AG04450 (cell line): ENCODE measurements around the gene KHSRP. TPM values are rescaled to one million over a fixed set of nuclear protein-coding genes. Genes with fewer than 3 reads are reported as not detected.
A peak's percentile ranks its signal among the peaks of the same experiment; 100 is the strongest.

ENCODE experiments used
- CTCF ChIA-PET: fragments of 300-600, 350-600 bp; formaldehyde crosslinking; extraction: SDS; loops from one replicate; lab custom pipeline; 2022; ENCODE audit warnings: antibody characterized with exemption, inconsistent platforms; lab: Charles Lee
- POLR2A ChIA-PET: fragments of 350-600 bp; formaldehyde crosslinking; extraction: SDS; loops from one replicate; lab custom pipeline; 2021; ENCODE audit warnings: antibody characterized with exemption, inconsistent platforms; lab: Yijun Ruan, JAX
- DNase-seq: peaks from one replicate; pipeline ENCODE4 v3.0.0-alpha.2; 2011; ENCODE audit warnings: low read depth, low spot score
- H3K27ac ChIP-seq: one replicate; pipeline ENCODE4 v1.5.1; 2012; ENCODE audit warnings: low read depth, low read length, control low read depth
- H3K27me3 ChIP-seq: one replicate; pipeline ENCODE4 v1.6.0; 2012; ENCODE audit warnings: low read length; ENCODE audit not compliant: control insufficient read depth, insufficient read depth
- H3K4me3 ChIP-seq: 2 replicates; pipeline ENCODE4 v1.5.1; 2011; ENCODE audit warnings: mild to moderate bottlenecking, low read depth, low read length, control low read depth
- H3K9me3 ChIP-seq: 2 replicates; pipeline ENCODE4 v1.5.1; 2012; ENCODE audit warnings: low read length; ENCODE audit not compliant: control insufficient read depth, insufficient read depth
- CTCF ChIP-seq: IDR thresholded peaks from 2 replicates; pipeline ENCODE4 v1.5.1; 2011; ENCODE audit warnings: low read depth, low read length, control low read depth, inconsistent platforms
- polyA plus RNA-seq: library from polyadenylated mRNA; depleted of rRNA; stranded (reverse); fragments of >200 nt; gene quantifications from 2 replicates; pipeline ENCODE4 v1.2.3, GENCODE V29; 2011

KHSRP gene
- polyA plus RNA-seq, 1 experiment = 57.0 TPM

- POLR2A ChIA-PET = no interaction called here
- no peak for TF ChIP-seq CTCF
- Histone ChIP-seq H3K27me3 (no peaks in the 10 kb centered on the region), H3K4me3 (no peak overlapping the region), H3K27ac (no peak overlapping the region), H3K9me3 (peaks cover 3% of the 10 kb centered on the region; the same call in 1 of the 2 replicates)
- CTCF ChIA-PET = no interaction called here
- no peak for DNase-seq
Measured at GRCh38 chr19:6394831-6395230, 29.8 kb downstream of the KHSRP start.

DNA sequence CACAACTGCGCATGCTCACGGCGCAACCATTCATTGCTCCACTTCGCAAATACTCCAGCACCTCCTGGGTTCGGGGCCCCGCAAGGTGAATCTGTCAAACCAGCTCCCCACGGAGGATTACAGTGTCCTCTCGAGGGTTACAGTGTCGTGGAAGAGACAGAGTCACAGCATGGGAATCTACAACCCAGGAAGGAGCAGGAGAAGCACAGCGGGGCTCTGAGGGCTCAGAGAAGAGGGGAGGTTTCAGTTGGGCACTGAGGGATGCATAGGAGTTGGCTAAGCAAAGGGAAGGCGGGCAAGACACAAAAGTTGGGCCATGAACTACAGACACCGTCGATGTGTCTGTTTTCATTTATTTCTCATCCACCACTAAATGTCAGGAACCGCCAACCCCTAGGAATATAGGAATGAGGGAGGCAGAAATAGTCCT lies 30.6 kb downstream of the KHSRP start:
- H3K27me3 ChIP-seq = no peaks in the 10 kb centered on the region
- H3K9me3 ChIP-seq = peaks cover 3% of the 10 kb centered on the region; the same call in 1 of the 2 replicates
- ChIA-PET POLR2A (interaction anchor here (1.0 to 1.7 kb wide), 3 partner anchors 17 to 31 kb away, joined by 3 to 9 read pairs (median 6); partner anchors contain the start of genes ALKBH7 and KHSRP), CTCF (no interaction called here)
- peak overlapping the region; percentile 89 for H3K4me3 ChIP-seq
- H3K27ac ChIP-seq = peak overlapping the region; percentile 97
- DNase-seq = no peak
- no peak for TF ChIP-seq CTCF

GRCh38 chr19:6393074-6393982 lies 31.3 kb downstream of the KHSRP start, which contains the start of gene GTF2F1:
TSS of gene GTF2F1 (minus strand) at chr19:6393164. CDS start at chr19:6392995, 169 bp downstream.
- H3K9me3 ChIP-seq = peaks cover 3% of the 10 kb centered on the region; the same call in 1 of the 2 replicates
- ChIA-PET CTCF (no interaction called here), POLR2A (interaction anchor here (0.8 to 1.7 kb wide), 5 partner anchors 17 to 77 kb away, joined by 3 to 9 read pairs (median 6); partner anchors contain the start of genes ALKBH7 and KHSRP)
- TF ChIP-seq CTCF = peak; percentile 19; the same call in 1 of the 2 replicates
- peak within 1 kb of the TSS; percentile 89 for H3K4me3 ChIP-seq
- peak; percentile 91 for DNase-seq
- no peaks in the 10 kb centered on the region for H3K27me3 ChIP-seq
- H3K27ac ChIP-seq = peak within 1 kb of the TSS; percentile 97

- Histone ChIP-seq H3K27me3 (no peaks in the 10 kb centered on the region), H3K4me3 (peak overlapping the region; percentile 89), H3K9me3 (peaks cover 3% of the 10 kb centered on the region; the same call in 1 of the 2 replicates), H3K27ac (peak overlapping the region; percentile 97)
- DNase-seq = no peak
- POLR2A ChIA-PET = interaction anchor here (0.8 to 1.7 kb wide), 3 partner anchors 19 to 78 kb away, joined by 3 to 6 read pairs (median 6); partner anchors contain the start of genes ALKBH7 and KHSRP
- no peak for TF ChIP-seq CTCF
- CTCF ChIA-PET = interaction anchor here (0.6 kb wide), 2 partner anchors 20 to 69 kb away, joined by 3 read pairs; partner anchors contain the start of gene ALKBH7
Measured at GRCh38 chr19:6392221-6393073, 32.2 kb downstream of the KHSRP start.
